Uterus (tissue), 2 donors: Measurements from ENCODE around the gene DPY19L3.
"Not testable (repeated sequence)": the region's sequence is repeated elsewhere in the genome, so short reads cannot be mapped to it uniquely, and the experiment has no call there.

Experiments used
- CTCF ChIP-seq, 4 experiments: fragments of 200-600 bp in 2 of 4; fragments of 450-650 bp in 2 of 4; sonication (generic) in 2 of 4; IDR thresholded peaks; one replicate each; pipeline ENCODE4 v1.5.1; 2016 to 2019; ENCODE audit warnings: antibody characterized with exemption in 4 of 4, mild to moderate bottlenecking in 2 of 4, moderate library complexity in 1 of 4
- POLR2A ChIP-seq, 2 donors: fragments of 450-650 bp; IDR thresholded peaks; one replicate each; pipeline ENCODE4 v1.6.1; 2016; ENCODE audit warnings: antibody characterized with exemption in 2 of 2, mild to moderate bottlenecking in 1 of 2, moderate library complexity in 1 of 2

- not testable (repeated sequence) for TF ChIP-seq CTCF, POLR2A (IDR thresholded peaks at IDR 0.05)
Observed at GRCh38 chr19:32377088-32377487, 28.5 kb upstream of the DPY19L3 start.
